H7 (cell line): ENCODE measurements around the gene ACE. TPM values are rescaled to one million over a fixed set of nuclear protein-coding genes. Genes with fewer than 3 reads are reported as not detected.

Source experiments
- DNase-seq: peaks from one replicate; pipeline ENCODE4 v3.0.0; 2012
- H3K27me3 ChIP-seq: 2 replicates; pipeline ENCODE4 v1.6.0; 2011; ENCODE audit warnings: mild to moderate bottlenecking, low read length; ENCODE audit not compliant: control insufficient read depth, insufficient read depth
- H3K36me3 ChIP-seq: replicated peaks from 2 replicates; pipeline ENCODE4 v1.5.1; 2011; ENCODE audit warnings: low read length; ENCODE audit not compliant: control insufficient read depth, insufficient read depth
- H3K4me3 ChIP-seq: 2 replicates; pipeline ENCODE4 v1.5.1; 2011; ENCODE audit warnings: low read depth, mild to moderate bottlenecking, control low read depth, low read length, moderate library complexity; ENCODE audit not compliant: insufficient read depth
- total RNA-seq: library from RNA; depleted of rRNA; stranded (reverse); fragments of >200 nt; shearing (Covaris generic); gene quantifications from 2 replicates; pipeline ENCODE4 v1.2.3, GENCODE V29; 2014

The ACE gene
- total RNA-seq, 1 experiment from 2014 or later, result 4.6 TPM

DNA sequence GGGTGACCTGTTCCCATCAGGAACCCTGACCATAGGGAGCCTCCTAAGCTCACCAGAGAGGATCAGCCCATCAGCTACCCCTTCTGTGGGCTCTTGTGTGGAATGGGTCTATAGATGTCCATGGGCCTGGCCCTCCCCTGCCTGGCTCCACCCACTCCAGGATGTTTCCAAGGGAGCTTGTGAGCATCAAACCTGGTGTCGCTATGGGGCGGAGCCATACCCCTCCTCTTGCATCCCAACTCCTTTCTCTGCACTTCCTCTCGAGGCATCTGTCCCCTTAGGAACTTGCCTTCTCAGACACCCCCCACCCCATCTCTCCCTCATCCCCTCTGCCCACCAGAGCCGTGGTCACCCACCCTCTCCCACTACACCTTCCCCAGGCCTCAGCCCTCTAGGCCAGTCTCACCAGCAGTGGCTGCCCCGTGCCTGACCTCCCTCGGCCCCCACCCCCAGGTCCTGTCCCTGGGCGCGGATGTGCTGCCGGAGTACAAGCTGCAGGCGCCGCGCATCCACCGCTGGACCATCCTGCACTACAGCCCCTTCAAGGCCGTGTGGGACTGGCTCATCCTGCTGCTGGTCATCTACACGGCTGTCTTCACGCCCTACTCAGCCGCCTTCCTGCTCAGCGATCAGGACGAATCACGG lies 56.7 kb downstream of the ACE start:
- Histone ChIP-seq H3K27me3 (no peaks in the 10 kb centered on the region), H3K4me3 (no peak overlapping the region), H3K36me3 (no peaks in the 10 kb centered on the region)
- DNase-seq, result no peak

GRCh38 chr17:63534078-63534570 lies 57.3 kb downstream of the ACE start:
- Histone ChIP-seq H3K36me3 (no peaks in the 10 kb centered on the region), H3K27me3 (no peaks in the 10 kb centered on the region), H3K4me3 (no peak overlapping the region)
- DNase-seq, result no peak

DNA sequence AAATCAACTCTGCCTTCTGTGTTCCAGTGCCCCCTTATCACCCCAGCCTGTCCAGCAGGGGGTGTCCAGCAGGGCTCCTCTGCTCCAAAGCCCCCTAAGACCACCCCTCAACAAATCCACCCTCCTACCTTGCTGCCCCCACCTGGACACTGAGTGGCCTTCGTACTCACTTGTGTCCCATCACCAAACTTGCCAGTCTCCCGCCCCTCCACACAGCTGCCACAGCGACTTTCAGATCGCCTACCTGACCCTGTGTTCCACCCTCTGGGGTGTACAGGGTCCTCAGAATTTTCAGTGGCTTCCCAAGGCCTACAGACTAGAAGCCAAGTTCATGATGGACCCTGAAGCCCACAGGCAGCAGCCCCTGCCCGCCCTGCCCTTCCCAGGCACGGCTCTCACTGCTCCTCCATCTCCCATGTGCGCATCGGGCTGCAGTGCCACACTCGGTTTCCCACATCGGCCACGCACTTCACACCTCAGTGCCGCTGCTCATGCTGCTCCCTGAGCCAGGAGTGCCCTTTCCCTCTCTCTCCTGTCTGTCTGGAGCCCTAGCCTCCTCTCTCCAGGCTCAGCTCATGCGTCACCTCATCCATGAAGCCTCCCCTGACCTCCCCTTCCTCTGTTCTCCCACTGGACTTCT lies 58.1 kb downstream of the ACE start:
- Histone ChIP-seq H3K36me3 (no peaks in the 10 kb centered on the region), H3K27me3 (no peaks in the 10 kb centered on the region), H3K4me3 (no peak overlapping the region)
- DNase-seq, result no peak

- Histone ChIP-seq H3K4me3 (no peak overlapping the region), H3K27me3 (no peaks in the 10 kb centered on the region), H3K36me3 (no peaks in the 10 kb centered on the region)
- no peak for DNase-seq
These were observed 58.8 kb downstream of the ACE start for GRCh38 chr17:63535640-63536039.

- H3K4me3 ChIP-seq, result no peak overlapping the region
- H3K36me3 ChIP-seq, result no peaks in the 10 kb centered on the region
- H3K27me3 ChIP-seq, result no peaks in the 10 kb centered on the region
- no peak for DNase-seq
These were observed 60.1 kb downstream of the ACE start for GRCh38 chr17:63537001-63537400.

GRCh38 chr17:63537991-63538692 lies 61.3 kb downstream of the ACE start:
- H3K27me3 ChIP-seq, result no peaks in the 10 kb centered on the region
- peak overlapping the region; percentile 11; the same call in 1 of the 2 replicates for H3K4me3 ChIP-seq
- DNase-seq, result peak; percentile 76
- H3K36me3 ChIP-seq, result no peaks in the 10 kb centered on the region

DNA sequence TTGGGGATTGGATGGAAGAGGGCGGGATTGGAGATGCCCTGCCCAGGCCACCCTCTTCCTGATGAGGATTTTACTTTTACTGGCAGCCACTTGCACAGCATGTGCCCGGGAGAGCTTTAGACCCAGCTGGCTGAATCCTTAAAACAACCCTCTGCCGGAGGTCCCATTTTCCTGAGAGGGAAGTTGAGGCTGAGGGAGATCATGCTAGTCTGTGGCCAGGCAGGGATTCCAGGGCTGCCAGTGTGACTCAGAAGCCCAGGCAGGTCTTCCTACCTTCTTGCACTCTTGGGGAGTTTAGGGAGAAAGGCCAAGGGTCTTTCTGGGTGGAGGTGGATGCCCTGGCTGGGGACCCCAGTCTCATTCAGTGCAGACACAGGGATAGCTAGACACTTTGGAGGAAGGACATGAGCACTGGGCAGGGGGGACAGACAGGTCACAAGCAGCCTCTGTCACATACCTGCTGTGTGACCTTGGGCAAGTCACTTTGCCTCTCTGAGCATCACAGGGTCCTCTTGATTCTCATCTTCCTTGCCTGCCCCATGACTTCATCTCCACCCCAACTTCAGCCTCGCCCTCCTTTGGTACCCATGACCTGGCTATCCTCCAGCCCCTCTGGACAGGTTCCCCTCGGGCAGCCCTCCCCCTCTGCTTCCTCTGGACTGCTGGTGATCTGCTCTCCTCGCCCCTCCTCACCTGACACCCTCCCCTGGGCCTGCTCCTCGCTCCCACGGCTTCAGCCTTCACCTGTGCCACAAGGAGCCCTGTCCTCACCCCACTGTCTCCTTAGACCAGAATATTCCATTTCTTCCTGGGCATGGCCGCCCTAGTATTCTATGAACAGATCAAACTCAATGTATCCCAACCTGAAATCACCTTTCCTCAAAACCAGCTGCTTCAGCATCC lies 62.1 kb downstream of the ACE start:
- no peak overlapping the region; the same call in 1 of the 2 replicates for H3K4me3 ChIP-seq
- peak; percentile 17 for DNase-seq
- no peaks in the 10 kb centered on the region for H3K27me3 ChIP-seq

DNA sequence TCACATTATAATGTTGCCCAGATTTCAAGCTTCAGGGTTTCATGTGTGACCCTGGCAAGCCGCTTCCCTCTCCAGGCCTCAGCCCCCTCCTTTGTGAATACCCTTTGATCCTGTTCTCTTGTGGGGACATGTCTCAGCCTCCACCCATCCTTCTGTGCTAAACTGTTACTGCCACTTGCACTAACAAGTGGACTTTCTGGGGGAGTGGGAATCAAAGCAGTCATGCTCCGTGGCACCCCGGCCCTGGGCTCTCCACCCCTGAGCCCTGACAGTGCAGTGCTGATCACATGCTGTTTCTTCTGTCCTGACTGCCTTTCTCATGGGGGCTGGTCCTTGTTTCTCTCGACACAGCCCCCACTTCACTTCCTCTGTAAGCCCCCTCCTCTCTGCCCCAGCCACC lies 63.7 kb downstream of the ACE start:
- Histone ChIP-seq H3K4me3 (no peak overlapping the region), H3K36me3 (no peaks in the 10 kb centered on the region), H3K27me3 (no peaks in the 10 kb centered on the region)
- DNase-seq, result peak; percentile 32

More for the DNA sequence above, 62.1 kb downstream of the ACE start:
- H3K36me3 ChIP-seq, result no peaks in the 10 kb centered on the region

DNA sequence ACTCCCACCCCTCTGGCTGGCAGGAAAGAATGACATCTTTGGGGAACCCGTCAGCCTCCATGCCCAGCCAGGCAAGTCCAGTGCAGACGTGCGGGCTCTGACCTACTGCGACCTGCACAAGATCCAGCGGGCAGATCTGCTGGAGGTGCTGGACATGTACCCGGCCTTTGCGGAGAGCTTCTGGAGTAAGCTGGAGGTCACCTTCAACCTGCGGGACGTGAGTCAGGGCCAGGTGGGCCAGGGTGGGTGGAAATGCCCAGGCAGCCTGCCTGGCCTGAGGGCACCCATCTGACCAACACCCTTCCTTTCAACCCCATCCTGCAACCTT lies 65.3 kb downstream of the ACE start:
- H3K36me3 ChIP-seq, result no peaks in the 10 kb centered on the region
- peak; percentile 13 for DNase-seq
- no peaks in the 10 kb centered on the region for H3K27me3 ChIP-seq
- H3K4me3 ChIP-seq, result no peak overlapping the region

DNA sequence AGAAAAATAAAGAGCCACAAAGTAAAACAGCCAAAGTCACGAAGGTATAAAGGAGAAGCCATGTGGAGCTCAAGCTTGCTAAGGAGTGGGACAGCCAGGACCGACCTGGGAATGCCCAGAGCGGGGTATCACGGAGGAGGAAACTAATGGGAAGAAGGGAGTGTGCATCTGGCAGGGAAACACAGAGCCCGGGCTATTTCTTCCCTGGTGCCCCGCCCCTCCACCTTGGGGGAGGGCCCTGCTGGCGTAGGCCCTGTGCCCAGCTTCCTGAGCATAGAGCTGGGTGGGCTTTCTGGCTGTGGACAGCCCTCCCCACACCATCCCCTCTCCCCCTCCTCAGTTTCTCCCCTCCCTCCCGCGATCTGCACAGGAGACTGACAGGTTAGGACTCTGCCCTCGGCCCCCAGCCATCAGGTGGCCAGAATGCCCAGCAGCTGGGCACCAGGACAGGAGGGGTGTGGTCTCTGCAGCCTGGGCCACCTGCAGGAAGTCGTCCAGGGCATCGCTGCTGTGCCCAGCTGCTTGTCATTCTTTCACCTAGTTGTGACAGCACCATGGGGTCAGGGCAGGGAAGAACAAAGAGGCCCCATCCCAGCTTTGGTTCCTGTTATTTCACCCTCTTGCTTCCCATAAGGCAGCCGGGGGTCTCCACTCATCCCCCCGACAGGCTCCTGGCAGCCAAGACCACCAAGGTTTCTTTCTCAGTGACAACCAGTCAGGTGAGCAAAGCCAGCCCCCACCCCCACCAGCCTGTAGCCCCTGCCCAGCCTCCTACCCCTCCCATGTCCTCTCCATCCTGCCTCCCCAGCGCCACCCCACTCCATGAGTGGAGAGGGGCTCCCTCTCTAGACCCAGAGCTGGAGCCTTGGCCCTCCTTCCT lies 66.3 kb downstream of the ACE start:
- no peaks in the 10 kb centered on the region for H3K27me3 ChIP-seq
- peak; percentile 65 for DNase-seq
- no peak overlapping the region for H3K4me3 ChIP-seq
- H3K36me3 ChIP-seq, result no peaks in the 10 kb centered on the region

DNA sequence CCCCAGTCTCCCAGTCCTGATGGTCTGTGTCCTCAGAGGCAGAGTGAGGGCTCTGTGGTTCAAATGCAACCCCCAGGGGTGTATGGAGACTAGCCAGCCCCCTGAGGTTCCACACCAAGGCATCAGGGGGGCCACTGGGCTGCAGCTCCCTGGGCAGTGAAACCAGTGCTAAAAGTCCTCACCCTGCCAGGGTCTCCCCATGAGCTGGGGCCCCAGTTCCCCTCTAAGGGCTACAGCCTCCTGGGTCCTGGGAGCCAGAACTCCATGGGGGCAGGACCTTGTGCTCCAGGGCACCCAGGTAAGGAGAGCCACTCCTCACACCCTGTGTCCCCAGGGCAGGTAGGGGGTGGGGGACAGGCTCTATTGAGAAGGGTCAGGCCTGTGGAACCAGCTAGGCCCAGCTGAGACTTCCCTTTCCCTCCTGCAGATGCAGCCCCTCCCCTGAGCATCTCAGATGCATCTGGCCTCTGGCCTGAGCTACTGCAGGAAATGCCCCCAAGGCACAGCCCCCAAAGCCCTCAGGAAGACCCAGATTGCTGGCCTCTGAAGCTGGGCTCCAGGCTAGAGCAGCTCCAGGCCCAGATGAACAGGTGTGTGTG lies 67.1 kb downstream of the ACE start:
- no peaks in the 10 kb centered on the region for H3K36me3 ChIP-seq
- peak; percentile 37 for DNase-seq
- no peaks in the 10 kb centered on the region for H3K27me3 ChIP-seq
- no peak overlapping the region for H3K4me3 ChIP-seq

GRCh38 chr17:63544467-63545301 lies 67.8 kb downstream of the ACE start:
- DNase-seq, result peak; percentile 42
- H3K4me3 ChIP-seq, result no peak overlapping the region
- no peaks in the 10 kb centered on the region for H3K36me3 ChIP-seq
- H3K27me3 ChIP-seq, result no peaks in the 10 kb centered on the region
